K562 (cell line): ENCODE results near the gene DDR1. TPM values are rescaled to one million over a fixed set of nuclear protein-coding genes. Genes with fewer than 3 reads are reported as not detected.

Source experiments
- HINFP ChIP-seq: fragments of 450-650 bp; conservative IDR thresholded peaks from 2 replicates; pipeline ENCODE4 v1.6.1; 2016; ENCODE audit warnings: missing genetic modification characterization, low read depth, mild to moderate bottlenecking, control low read depth, missing compliant biosample characterization
- HNRNPUL1 ChIP-seq: fragments of 200-400 bp; formaldehyde crosslinking; IDR thresholded peaks from 2 replicates; pipeline ENCODE4 v1.6.1; 2017; ENCODE audit warnings: low read length
- KAT7 ChIP-seq: sonication (generic); formaldehyde crosslinking; IDR thresholded peaks from 2 replicates; pipeline ENCODE4 v1.8.0; 2022; ENCODE audit warnings: missing genetic modification reagents, mild to moderate bottlenecking, borderline replicate concordance
- PPARD ChIP-seq: fragments of 250-450 bp; sonication (Bioruptor Pico); IDR thresholded peaks from 2 replicates; pipeline ENCODE4 v1.8.0; 2022; ENCODE audit warnings: inconsistent platforms, mild to moderate bottlenecking, moderate library complexity
- RREB1 ChIP-seq: fragments of 250-450 bp; sonication (Bioruptor Pico); IDR thresholded peaks from 2 replicates; pipeline ENCODE4 v1.4.0; 2020
- SAP30 ChIP-seq: fragments of 200-600 bp; sonication (generic); IDR thresholded peaks from 2 replicates; pipeline ENCODE4 v1.6.1; 2012; ENCODE audit warnings: borderline replicate concordance, low read depth, mild to moderate bottlenecking, moderate library complexity, low read length, control low read depth, inconsistent platforms; ENCODE audit not compliant: insufficient read depth, poor library complexity, severe bottlenecking
- ZNF57 ChIP-seq: fragments of 450-650 bp; formaldehyde crosslinking; IDR thresholded peaks from 2 replicates; pipeline ENCODE4 v1.4.0; 2020; ENCODE audit warnings: mild to moderate bottlenecking, moderate library complexity
- polyA plus RNA-seq, 8 experiments: library from polyadenylated mRNA; depleted of rRNA in 4 of 8; stranded (reverse) in 5 of 8; unstranded in 3 of 8; fragments of >200 nt; fragmentation: Nextera tagmentation in 2 of 8; fragmentation: Illumina TruSeq in 1 of 8; extraction: Ambion mirVana in 2 of 8; extraction: Trizol in 1 of 8; gene quantifications; 2 replicates each; pipeline versions ENCODE4 v1.2.1 to v1.2.3, GENCODE V29; 2011 to 2014; ENCODE audit warnings: inconsistent platforms in 1 of 8, missing spikeins in 1 of 8
- total RNA-seq, 7 experiments: library from RNA; depleted of rRNA in 6 of 7; stranded (reverse); fragments of >200 nt in 6 of 7; fragmentation: Illumina TruSeq in 2 of 7; extraction: Trizol in 2 of 7; gene quantifications; 2 replicates each; pipeline versions ENCODE4 v1.2.1 to v1.2.3, GENCODE V29; 2011 to 2021; ENCODE audit warnings: low replicate concordance in 1 of 7
- TF ChIP-seq, protein P1 (sequence below), 2 experiments: fragments of 150-350 bp in 1 of 2; IDR thresholded peaks; 2 replicates each; pipeline ENCODE4 v1.6.1; 2012 to 2016; ENCODE audit warnings: low read depth in 2 of 2, low read length in 2 of 2, mild to moderate bottlenecking in 1 of 2, moderate library complexity in 1 of 2
- TF ChIP-seq, protein P2 (sequence below): fragments of 450-650 bp; IDR thresholded peaks from 2 replicates; pipeline ENCODE4 v1.6.1; 2016
- TF ChIP-seq, protein P3 (sequence below): fragments of 200-800 bp; sonication (Bioruptor generic); IDR thresholded peaks from 2 replicates; pipeline ENCODE4 v1.6.1; 2017; ENCODE audit warnings: missing genetic modification characterization, missing compliant biosample characterization
- TF ChIP-seq, protein P4 (sequence below): fragments of 250-450 bp; sonication (Bioruptor Pico); IDR thresholded peaks from 2 replicates; pipeline ENCODE4 v1.8.0; 2021; ENCODE audit warnings: moderate library complexity, mild to moderate bottlenecking, inconsistent platforms

DDR1 gene
- total and polyA plus RNA-seq, 9 of the 15 experiments (the other 6 are each of a cell fraction or from before 2014, with no cell fraction given) = 1.4 to 44.6 (median 12.2) TPM

DNA sequence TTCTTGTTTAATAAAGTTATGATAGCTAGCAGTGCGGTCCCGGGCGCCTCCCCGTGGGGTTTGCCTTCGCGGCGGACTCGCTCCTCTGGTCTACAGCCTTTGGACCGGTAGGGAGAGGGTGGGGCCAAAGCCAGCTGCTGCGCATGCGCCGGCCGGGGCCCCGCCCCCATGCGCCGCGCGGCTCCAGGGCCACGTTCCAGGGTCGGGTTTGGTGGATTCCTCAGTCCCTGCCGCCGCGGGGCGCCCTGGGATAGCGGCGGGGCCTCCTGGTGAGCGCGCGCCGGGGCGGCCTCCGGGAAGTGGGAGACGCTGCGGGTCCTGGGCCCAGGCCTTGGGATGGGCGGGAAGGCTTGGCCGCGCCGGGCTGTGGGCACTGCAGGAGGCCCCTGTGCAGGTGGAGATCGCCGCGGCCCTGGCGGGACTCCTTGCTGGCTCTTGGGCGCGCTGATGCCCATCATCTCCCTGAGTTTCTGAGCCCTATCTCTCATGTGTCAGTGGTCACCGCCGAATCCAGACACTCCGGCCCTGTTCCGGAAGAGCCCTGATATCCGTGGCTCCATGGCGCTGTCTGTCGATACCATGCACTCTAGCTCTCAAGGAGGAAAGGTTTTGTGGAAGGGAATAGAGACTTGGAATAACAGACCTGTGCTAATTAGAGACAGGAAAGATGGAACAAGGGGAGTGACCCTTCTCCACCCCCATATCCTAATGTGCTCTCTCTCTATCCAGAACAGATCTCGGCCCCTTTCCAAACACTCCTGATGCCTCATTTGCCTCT lies 29.9 kb downstream of the DDR1 start, which contains the start of gene VARS2 (continued):
- TF ChIP-seq, protein P1, sequence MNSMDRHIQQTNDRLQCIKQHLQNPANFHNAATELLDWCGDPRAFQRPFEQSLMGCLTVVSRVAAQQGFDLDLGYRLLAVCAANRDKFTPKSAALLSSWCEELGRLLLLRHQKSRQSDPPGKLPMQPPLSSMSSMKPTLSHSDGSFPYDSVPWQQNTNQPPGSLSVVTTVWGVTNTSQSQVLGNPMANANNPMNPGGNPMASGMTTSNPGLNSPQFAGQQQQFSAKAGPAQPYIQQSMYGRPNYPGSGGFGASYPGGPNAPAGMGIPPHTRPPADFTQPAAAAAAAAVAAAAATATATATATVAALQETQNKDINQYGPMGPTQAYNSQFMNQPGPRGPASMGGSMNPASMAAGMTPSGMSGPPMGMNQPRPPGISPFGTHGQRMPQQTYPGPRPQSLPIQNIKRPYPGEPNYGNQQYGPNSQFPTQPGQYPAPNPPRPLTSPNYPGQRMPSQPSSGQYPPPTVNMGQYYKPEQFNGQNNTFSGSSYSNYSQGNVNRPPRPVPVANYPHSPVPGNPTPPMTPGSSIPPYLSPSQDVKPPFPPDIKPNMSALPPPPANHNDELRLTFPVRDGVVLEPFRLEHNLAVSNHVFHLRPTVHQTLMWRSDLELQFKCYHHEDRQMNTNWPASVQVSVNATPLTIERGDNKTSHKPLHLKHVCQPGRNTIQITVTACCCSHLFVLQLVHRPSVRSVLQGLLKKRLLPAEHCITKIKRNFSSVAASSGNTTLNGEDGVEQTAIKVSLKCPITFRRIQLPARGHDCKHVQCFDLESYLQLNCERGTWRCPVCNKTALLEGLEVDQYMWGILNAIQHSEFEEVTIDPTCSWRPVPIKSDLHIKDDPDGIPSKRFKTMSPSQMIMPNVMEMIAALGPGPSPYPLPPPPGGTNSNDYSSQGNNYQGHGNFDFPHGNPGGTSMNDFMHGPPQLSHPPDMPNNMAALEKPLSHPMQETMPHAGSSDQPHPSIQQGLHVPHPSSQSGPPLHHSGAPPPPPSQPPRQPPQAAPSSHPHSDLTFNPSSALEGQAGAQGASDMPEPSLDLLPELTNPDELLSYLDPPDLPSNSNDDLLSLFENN (IDR thresholded peaks at IDR 0.05; ENCODE audit: low read depth in 2 of 2, low read length in 2 of 2) = peak in 1 of 2 experiments; percentile 76; a peak in 1 of 4 replicates
- TF ChIP-seq PPARD = no peak
- TF ChIP-seq RREB1 = peak; percentile 70; the same call in 1 of the 2 replicates
- TF ChIP-seq, protein P2, sequence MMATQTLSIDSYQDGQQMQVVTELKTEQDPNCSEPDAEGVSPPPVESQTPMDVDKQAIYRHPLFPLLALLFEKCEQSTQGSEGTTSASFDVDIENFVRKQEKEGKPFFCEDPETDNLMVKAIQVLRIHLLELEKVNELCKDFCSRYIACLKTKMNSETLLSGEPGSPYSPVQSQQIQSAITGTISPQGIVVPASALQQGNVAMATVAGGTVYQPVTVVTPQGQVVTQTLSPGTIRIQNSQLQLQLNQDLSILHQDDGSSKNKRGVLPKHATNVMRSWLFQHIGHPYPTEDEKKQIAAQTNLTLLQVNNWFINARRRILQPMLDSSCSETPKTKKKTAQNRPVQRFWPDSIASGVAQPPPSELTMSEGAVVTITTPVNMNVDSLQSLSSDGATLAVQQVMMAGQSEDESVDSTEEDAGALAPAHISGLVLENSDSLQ = peak; percentile 51; the same call in 1 of the 2 replicates
- no peak for TF ChIP-seq HINFP (tag)
- TF ChIP-seq, protein P3, sequence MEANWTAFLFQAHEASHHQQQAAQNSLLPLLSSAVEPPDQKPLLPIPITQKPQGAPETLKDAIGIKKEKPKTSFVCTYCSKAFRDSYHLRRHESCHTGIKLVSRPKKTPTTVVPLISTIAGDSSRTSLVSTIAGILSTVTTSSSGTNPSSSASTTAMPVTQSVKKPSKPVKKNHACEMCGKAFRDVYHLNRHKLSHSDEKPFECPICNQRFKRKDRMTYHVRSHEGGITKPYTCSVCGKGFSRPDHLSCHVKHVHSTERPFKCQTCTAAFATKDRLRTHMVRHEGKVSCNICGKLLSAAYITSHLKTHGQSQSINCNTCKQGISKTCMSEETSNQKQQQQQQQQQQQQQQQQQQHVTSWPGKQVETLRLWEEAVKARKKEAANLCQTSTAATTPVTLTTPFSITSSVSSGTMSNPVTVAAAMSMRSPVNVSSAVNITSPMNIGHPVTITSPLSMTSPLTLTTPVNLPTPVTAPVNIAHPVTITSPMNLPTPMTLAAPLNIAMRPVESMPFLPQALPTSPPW = peak; percentile 80
- peak; percentile 47 for TF ChIP-seq SAP30
- 0 out of 2 replicates have a peak, but pooled peaks have one; percentile 41 for TF ChIP-seq HNRNPUL1
- TF ChIP-seq, protein P4, sequence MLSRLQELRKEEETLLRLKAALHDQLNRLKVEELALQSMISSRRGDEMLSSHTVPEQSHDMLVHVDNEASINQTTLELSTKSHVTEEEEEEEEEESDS (CRISPR knock-in tag) = no peak
- no peak for TF ChIP-seq KAT7 (CRISPR knock-in tag)
- no peak for TF ChIP-seq ZNF57 (CRISPR knock-in tag)
